HG02678 (cell line): Measurements from ENCODE around the gene PF4V1.

ENCODE experiments used
- ATAC-seq: cut with Tn5 transposase; IDR thresholded peaks from one replicate; pipeline ENCODE4 v1.9.1; 2021; ENCODE audit warnings: mild to moderate bottlenecking, moderate library complexity; ENCODE audit not compliant: unreplicated experiment

The PF4V1 gene

GRCh38 chr4:73844806-73845205 lies 8.3 kb upstream of the PF4V1 start:
- no peak for ATAC-seq

GRCh38 chr4:73847526-73848182 lies 5.4 kb upstream of the PF4V1 start:
- no peak for ATAC-seq

- ATAC-seq: no peak
Observed at GRCh38 chr4:73848183-73848777, 4.8 kb upstream of the PF4V1 start.

GRCh38 chr4:73850261-73850970 lies 2.7 kb upstream of the PF4V1 start:
- no peak for ATAC-seq

- no peak for ATAC-seq
Observed at GRCh38 chr4:73851293-73851692, 1.8 kb upstream of the PF4V1 start.

- ATAC-seq: no peak
Observed at GRCh38 chr4:73852771-73853170, 325 bp upstream of the PF4V1 start.

GRCh38 chr4:73853718-73854473 lies 800 bp downstream of the PF4V1 start:
- no peak for ATAC-seq

GRCh38 chr4:73855406-73855805 lies 2.3 kb downstream of the PF4V1 start:
- ATAC-seq: no peak

GRCh38 chr4:73856518-73856917 lies 3.4 kb downstream of the PF4V1 start:
- no peak for ATAC-seq

GRCh38 chr4:73859614-73860088 lies 6.6 kb downstream of the PF4V1 start:
- no peak for ATAC-seq

- ATAC-seq: no peak
Observed at GRCh38 chr4:73860181-73860580, 7.1 kb downstream of the PF4V1 start.

- no peak for ATAC-seq
Observed at GRCh38 chr4:73860917-73861316, 7.8 kb downstream of the PF4V1 start.

GRCh38 chr4:73862322-73862721 lies 9.2 kb downstream of the PF4V1 start:
- no peak for ATAC-seq

GRCh38 chr4:73864365-73864764 lies 11.3 kb downstream of the PF4V1 start:
- ATAC-seq: no peak

- ATAC-seq: no peak
Observed at GRCh38 chr4:73864961-73865360, 11.9 kb downstream of the PF4V1 start.

GRCh38 chr4:73865431-73866096 lies 12.5 kb downstream of the PF4V1 start:
- no peak for ATAC-seq

GRCh38 chr4:73866246-73866645 lies 13.2 kb downstream of the PF4V1 start:
- no peak for ATAC-seq

- no peak for ATAC-seq
Observed at GRCh38 chr4:73867783-73868182, 14.7 kb downstream of the PF4V1 start.

GRCh38 chr4:73868206-73869129 lies 15.4 kb downstream of the PF4V1 start:
- no peak for ATAC-seq
